HG03064 (cell line): ENCODE data around the gene CLEC18A.
"Not testable (repeated sequence)": the region's sequence is repeated elsewhere in the genome, so short reads cannot be mapped to it uniquely, and the experiment has no call there.

Source experiments
- ATAC-seq: cut with Tn5 transposase; IDR thresholded peaks from one replicate; pipeline ENCODE4 v1.9.1; 2021; ENCODE audit warnings: low read depth; ENCODE audit not compliant: unreplicated experiment

CLEC18A gene

GRCh38 chr16:69943241-69944036 lies 7.7 kb upstream of the CLEC18A start:
- not testable (repeated sequence) for ATAC-seq

GRCh38 chr16:69950411-69950810 lies 723 bp upstream of the CLEC18A start:
- not testable (repeated sequence) for ATAC-seq

GRCh38 chr16:69951672-69952031 lies 518 bp downstream of the CLEC18A start:
- not testable (repeated sequence) for ATAC-seq

- not testable (repeated sequence) for ATAC-seq
These were observed 982 bp downstream of the CLEC18A start for GRCh38 chr16:69952116-69952515.

GRCh38 chr16:69952572-69953355 lies 1.6 kb downstream of the CLEC18A start:
- ATAC-seq = not testable (repeated sequence)

GRCh38 chr16:69954241-69954640 lies 3.1 kb downstream of the CLEC18A start:
- ATAC-seq = not testable (repeated sequence)

GRCh38 chr16:69963312-69963711 lies 12.2 kb downstream of the CLEC18A start:
- not testable (repeated sequence) for ATAC-seq

- not testable (repeated sequence) for ATAC-seq
These were observed 14.0 kb downstream of the CLEC18A start for GRCh38 chr16:69964960-69965660.

GRCh38 chr16:69965661-69966054 lies 14.5 kb downstream of the CLEC18A start:
- not testable (repeated sequence) for ATAC-seq

- not testable (repeated sequence) for ATAC-seq
These were observed 16.6 kb downstream of the CLEC18A start for GRCh38 chr16:69967688-69968087.

- ATAC-seq = not testable (repeated sequence)
These were observed 17.0 kb downstream of the CLEC18A start for GRCh38 chr16:69968125-69968524.

GRCh38 chr16:69969657-69970056 lies 18.5 kb downstream of the CLEC18A start:
- not testable (repeated sequence) for ATAC-seq

GRCh38 chr16:69972120-69972519 lies 21.0 kb downstream of the CLEC18A start:
- not testable (repeated sequence) for ATAC-seq

- not testable (repeated sequence) for ATAC-seq
These were observed 21.8 kb downstream of the CLEC18A start for GRCh38 chr16:69972935-69973334.

GRCh38 chr16:69985196-69985595 lies 34.1 kb downstream of the CLEC18A start:
- not testable (repeated sequence) for ATAC-seq

GRCh38 chr16:69997956-69998355 lies 46.8 kb downstream of the CLEC18A start:
- not testable (repeated sequence) for ATAC-seq

GRCh38 chr16:69999801-70000200 lies 48.7 kb downstream of the CLEC18A start:
- ATAC-seq = not testable (repeated sequence)

GRCh38 chr16:70003511-70003910 lies 52.4 kb downstream of the CLEC18A start:
- not testable (repeated sequence) for ATAC-seq

- ATAC-seq = not testable (repeated sequence)
These were observed 57.5 kb downstream of the CLEC18A start for GRCh38 chr16:70008604-70009003.

- ATAC-seq = not testable (repeated sequence)
These were observed 59.5 kb downstream of the CLEC18A start for GRCh38 chr16:70010615-70011014.

GRCh38 chr16:70011120-70011519 lies 60.0 kb downstream of the CLEC18A start:
- ATAC-seq = not testable (repeated sequence)
